GM15510 (cell line): ENCODE measurements around the gene RSAD1.

Source experiments
- POLR2A ChIP-seq: IDR thresholded peaks from 3 replicates; pipeline ENCODE4 v1.6.1; 2011; ENCODE audit warnings: borderline replicate concordance; ENCODE audit not compliant: insufficient read length; ENCODE audit errors: extremely low read depth

The RSAD1 gene

GRCh38 chr17:50478391-50479381, at the start of gene RSAD1:
RSAD1 (plus strand) TSS chr17:50478860; CDS start chr17:50478885, 25 bp downstream.
- peak; percentile 94 for TF ChIP-seq POLR2A

- TF ChIP-seq POLR2A, result no peak
These were observed 48.9 kb upstream of the RSAD1 start for GRCh38 chr17:50429793-50430192.

GRCh38 chr17:50430821-50431618, 47.6 kb upstream of the RSAD1 start:
- no peak for TF ChIP-seq POLR2A

GRCh38 chr17:50432125-50432762, 46.4 kb upstream of the RSAD1 start:
- TF ChIP-seq POLR2A, result no peak

GRCh38 chr17:50437409-50437808, 41.3 kb upstream of the RSAD1 start:
- no peak for TF ChIP-seq POLR2A

GRCh38 chr17:50439008-50439407, 39.7 kb upstream of the RSAD1 start:
- TF ChIP-seq POLR2A, result no peak

GRCh38 chr17:50440172-50440837, 38.4 kb upstream of the RSAD1 start:
- TF ChIP-seq POLR2A, result no peak

GRCh38 chr17:50440838-50441829, 37.5 kb upstream of the RSAD1 start:
- no peak for TF ChIP-seq POLR2A

GRCh38 chr17:50443505-50443974, 35.1 kb upstream of the RSAD1 start:
- TF ChIP-seq POLR2A, result no peak

GRCh38 chr17:50444841-50445715, 33.6 kb upstream of the RSAD1 start:
- no peak for TF ChIP-seq POLR2A

- TF ChIP-seq POLR2A, result no peak
These were observed 32.8 kb upstream of the RSAD1 start for GRCh38 chr17:50445730-50446325.
